GM23248 (cell line): ENCODE results near the gene PCLO.

Experiments used
- EZH2 ChIP-seq: fragments of 200-600 bp; sonication (generic); IDR thresholded peaks from 2 replicates; pipeline ENCODE4 v1.6.1; 2018; ENCODE audit warnings: antibody characterized with exemption, mild to moderate bottlenecking; ENCODE audit not compliant: insufficient read depth, poor library complexity, severe bottlenecking
- EZH2phosphoT487 ChIP-seq: fragments of 200-600 bp; sonication (generic); IDR thresholded peaks from 2 replicates; pipeline ENCODE4 v1.6.1; 2018; ENCODE audit warnings: antibody characterized with exemption, moderate library complexity, mild to moderate bottlenecking, low read depth; ENCODE audit not compliant: insufficient read depth

DNA sequence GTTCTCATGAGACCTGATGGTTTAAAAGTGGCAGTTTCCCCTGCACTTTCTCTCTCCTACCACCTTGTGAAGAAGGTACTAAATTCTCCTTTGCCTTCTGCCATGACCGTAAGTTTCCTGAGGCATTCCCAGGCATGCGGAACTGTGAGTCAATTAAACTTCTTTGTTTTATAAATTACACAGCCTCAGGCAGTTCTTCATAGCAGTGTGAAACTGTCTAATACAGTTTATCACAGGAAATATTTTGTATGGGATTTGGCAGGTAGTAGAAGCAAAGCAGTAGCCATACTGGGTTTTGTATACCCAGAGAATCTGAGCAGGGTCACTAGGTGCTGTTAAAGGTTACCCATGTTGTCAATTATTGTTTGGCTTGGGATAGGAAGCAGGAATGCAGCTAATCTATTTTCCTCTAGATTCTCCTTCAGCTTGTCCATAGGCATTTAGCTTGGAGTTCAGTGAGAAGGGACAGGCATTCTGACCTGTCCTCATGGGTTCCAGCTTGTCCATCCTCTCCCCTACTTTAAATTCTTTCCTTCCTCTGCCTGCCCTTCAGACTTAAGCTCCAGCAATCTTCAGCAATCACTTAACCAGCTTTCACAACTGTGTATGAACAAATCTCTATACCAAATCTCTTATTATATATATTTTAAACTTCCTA, 186.7 kb downstream of the PCLO start:
- no peak for TF ChIP-seq EZH2
- no peak for TF ChIP-seq EZH2phosphoT487
